Body of pancreas (tissue), 4 donors: ENCODE data around the gene C4A. TPM values are rescaled to one million over a fixed set of nuclear protein-coding genes. Genes with fewer than 3 reads are reported as not detected.
"Not testable (repeated sequence)": the region's sequence is repeated elsewhere in the genome, so short reads cannot be mapped to it uniquely, and the experiment has no call there.

ENCODE experiments used
- ATAC-seq: fragments of 150-250 bp; one replicate; pipeline ENCODE4 v1.9.1; 2016
- DNase-seq, 4 donors: peaks; one replicate each; pipeline ENCODE4 v3.0.0-alpha.2; 2019
- H3K27ac ChIP-seq, 4 donors: fragments of 200-600 bp; sonication (generic); 1 replicate in 3 of 4; 2 replicates in 1 of 4; pipeline versions ENCODE4 v1.5.1 to v1.6.1; 2016 to 2019; ENCODE audit warnings: mild to moderate bottlenecking in 1 of 4, mixed read lengths in 1 of 4, moderate library complexity in 1 of 4
- H3K27me3 ChIP-seq, 2 donors: fragments of 200-600 bp; sonication (generic); one replicate each; pipeline ENCODE4 v1.6.0; 2016; ENCODE audit warnings: mild to moderate bottlenecking in 1 of 2
- H3K36me3 ChIP-seq, 2 donors: fragments of 200-600 bp; sonication (generic); replicated peaks in 1 of 2; 2 replicates each; pipeline ENCODE4 v1.5.1; 2016; ENCODE audit warnings: low read depth in 2 of 2; ENCODE audit not compliant: insufficient read depth in 1 of 2
- H3K4me1 ChIP-seq: fragments of 200-600 bp; sonication (generic); one replicate; pipeline ENCODE4 v1.6.0; 2016
- H3K4me3 ChIP-seq, 2 donors: fragments of 200-600 bp; sonication (generic); 1 replicate in 1 of 2; 2 replicates in 1 of 2; pipeline ENCODE4 v1.5.1; 2016 to 2019
- H3K9me3 ChIP-seq, 3 donors: fragments of 200-600 bp; sonication (generic); 1 replicate in 2 of 3; 2 replicates in 1 of 3; pipeline ENCODE4 v1.5.1; 2016
- WGBS, 2 donors: methylation state at CpG; one replicate each; pipeline ENCODE4 v1.1.5; 2017; 5-methylcytosine and 5-hydroxymethylcytosine counted together
- intact Hi-C: fragments of 100-400 bp; cut with DNase I; formaldehyde crosslinking; loops from one replicate; pipeline ENCODE4 v1.15.1; 2023
- total RNA-seq, 2 donors: library from RNA; depleted of rRNA; stranded (reverse); fragments of >200 nt; gene quantifications; one replicate each; pipeline ENCODE4 v1.1.0, GENCODE V29; 2016

The C4A gene
- total RNA-seq, 2 donors from 2014 or later = 60.3 to 65.9 TPM

GRCh38 chr6:32002546-32003268, 20.9 kb downstream of the C4A start:
- intact Hi-C loops, H3K4me1 ChIP-seq, H3K4me3 ChIP-seq, H3K27me3 ChIP-seq, H3K9me3 ChIP-seq, DNase-seq, H3K27ac ChIP-seq, H3K36me3 ChIP-seq: not testable (repeated sequence)
- peak; percentile 63 for ATAC-seq
- whole genome bisulfite sequencing, 2 donors = no CpG with 5 or more reads among the region's 15 CpGs

- H3K4me1 ChIP-seq, intact Hi-C loops, H3K27ac ChIP-seq, DNase-seq, H3K4me3 ChIP-seq, H3K9me3 ChIP-seq, ATAC-seq, H3K36me3 ChIP-seq, H3K27me3 ChIP-seq: not testable (repeated sequence)
- WGBS, 2 donors = no CpG with 5 or more reads among the region's 7 CpGs
Observed at GRCh38 chr6:32003301-32003700, 21.4 kb downstream of the C4A start.

- ATAC-seq, H3K36me3 ChIP-seq, H3K4me3 ChIP-seq, H3K27me3 ChIP-seq, DNase-seq, H3K4me1 ChIP-seq, H3K27ac ChIP-seq, H3K9me3 ChIP-seq, intact Hi-C loops: not testable (repeated sequence)
- whole genome bisulfite sequencing, 2 donors = 69 to 74% methylated on average over 3 of the region's 4 CpGs
Observed at GRCh38 chr6:32004393-32004792, 22.5 kb downstream of the C4A start.

GRCh38 chr6:32004864-32005537, 23.1 kb downstream of the C4A start:
- H3K4me3 ChIP-seq, H3K27ac ChIP-seq, DNase-seq, intact Hi-C loops, H3K9me3 ChIP-seq, H3K27me3 ChIP-seq, H3K36me3 ChIP-seq, H3K4me1 ChIP-seq, ATAC-seq: not testable (repeated sequence)
- WGBS, 2 donors = 41 to 45% methylated on average over 3 to 9 of the region's 13 CpGs

GRCh38 chr6:32005538-32005880, 23.7 kb downstream of the C4A start:
- H3K36me3 ChIP-seq, H3K27me3 ChIP-seq, intact Hi-C loops, ATAC-seq, H3K27ac ChIP-seq, H3K9me3 ChIP-seq, H3K4me1 ChIP-seq, H3K4me3 ChIP-seq: not testable (repeated sequence)
- WGBS, 2 donors = 61 to 100% methylated on average over 1 to 3 of the region's 9 CpGs
- DNase-seq = peak in 1 of 4 donors; percentile 7

- not testable (repeated sequence) for ATAC-seq
- WGBS, 2 donors = 57 to 76% methylated on average over 8 of the region's 8 CpGs
Observed at GRCh38 chr6:32005991-32006529, 24.2 kb downstream of the C4A start.

GRCh38 chr6:32007086-32007485, 25.2 kb downstream of the C4A start:
- H3K4me3 ChIP-seq, H3K4me1 ChIP-seq, H3K36me3 ChIP-seq, intact Hi-C loops, H3K9me3 ChIP-seq, ATAC-seq, DNase-seq, H3K27me3 ChIP-seq, H3K27ac ChIP-seq: not testable (repeated sequence)
- 60% methylated on average over 12 of the region's 12 CpGs; no CpG with 5 or more reads in 1 of the 2 donors for WGBS, 2 donors

More at GRCh38 chr6:32005991-32006529, 24.2 kb downstream of the C4A start:
- H3K36me3 ChIP-seq, intact Hi-C loops, H3K4me1 ChIP-seq, H3K4me3 ChIP-seq, H3K9me3 ChIP-seq, H3K27ac ChIP-seq, H3K27me3 ChIP-seq, DNase-seq: not testable (repeated sequence)

- no CpG with 5 or more reads among the region's 24 CpGs for WGBS, 2 donors
Observed at GRCh38 chr6:32008037-32008436, 26.2 kb downstream of the C4A start.

GRCh38 chr6:32008616-32009015, 26.8 kb downstream of the C4A start:
- H3K9me3 ChIP-seq, H3K27ac ChIP-seq, H3K27me3 ChIP-seq, H3K4me3 ChIP-seq, intact Hi-C loops, H3K4me1 ChIP-seq, DNase-seq, ATAC-seq, H3K36me3 ChIP-seq: not testable (repeated sequence)
- 60 to 65% methylated on average over 1 to 7 of the region's 12 CpGs for WGBS, 2 donors

More at GRCh38 chr6:32008037-32008436, 26.2 kb downstream of the C4A start:
- intact Hi-C loops, H3K27ac ChIP-seq, H3K4me1 ChIP-seq, ATAC-seq, H3K4me3 ChIP-seq, H3K27me3 ChIP-seq, H3K9me3 ChIP-seq, DNase-seq, H3K36me3 ChIP-seq: not testable (repeated sequence)

GRCh38 chr6:32009537-32009936, 27.7 kb downstream of the C4A start:
- DNase-seq, H3K27me3 ChIP-seq, H3K36me3 ChIP-seq, H3K4me1 ChIP-seq, intact Hi-C loops, H3K27ac ChIP-seq, H3K9me3 ChIP-seq, H3K4me3 ChIP-seq, ATAC-seq: not testable (repeated sequence)
- WGBS, 2 donors = 60 to 78% methylated on average over 1 to 7 of the region's 12 CpGs

GRCh38 chr6:32010856-32011530, 29.1 kb downstream of the C4A start:
- 68 to 69% methylated on average over 10 to 15 of the region's 27 CpGs for WGBS, 2 donors
- intact Hi-C loops = not testable (repeated sequence)

More at GRCh38 chr6:32010856-32011530, 29.1 kb downstream of the C4A start:
- not testable (repeated sequence) for DNase-seq, H3K27ac ChIP-seq, ATAC-seq, H3K4me1 ChIP-seq, H3K9me3 ChIP-seq, H3K4me3 ChIP-seq, H3K27me3 ChIP-seq, H3K36me3 ChIP-seq
